K562 (cell line): Measurements from ENCODE around the gene NUDT5. TPM values are rescaled to one million over a fixed set of nuclear protein-coding genes. Genes with fewer than 3 reads are reported as not detected.

Source experiments
- CBX2 ChIP-seq: fragments of 200-600 bp; sonication (generic); IDR thresholded peaks from one replicate; pipeline ENCODE4 v1.6.1; 2012; ENCODE audit warnings: mild to moderate bottlenecking, low read length, inconsistent platforms; ENCODE audit not compliant: insufficient read depth, poor library complexity, severe bottlenecking
- CREB3 ChIP-seq: fragments of 450-650 bp; conservative IDR thresholded peaks from 2 replicates; pipeline ENCODE4 v1.6.1; 2016; ENCODE audit warnings: missing genetic modification characterization, low read depth, mild to moderate bottlenecking, missing compliant biosample characterization, moderate library complexity
- CREM ChIP-seq: IDR thresholded peaks from 2 replicates; pipeline ENCODE4 v1.6.1; 2014; ENCODE audit warnings: antibody characterized with exemption, low read depth
- CTBP1 ChIP-seq: fragments of 450-650 bp; IDR thresholded peaks from 2 replicates; pipeline ENCODE4 v1.6.1; 2016; ENCODE audit warnings: borderline replicate concordance
- E2F5 ChIP-seq: sonication (generic); formaldehyde crosslinking; IDR thresholded peaks from 2 replicates; pipeline ENCODE4 v1.8.0; 2022; ENCODE audit warnings: mild to moderate bottlenecking, missing genetic modification reagents
- FOXK1 ChIP-seq: sonication (generic); formaldehyde crosslinking; IDR thresholded peaks from 2 replicates; pipeline ENCODE4 v1.8.0; 2022; ENCODE audit warnings: missing genetic modification reagents, mild to moderate bottlenecking, borderline replicate concordance
- FOXM1 ChIP-seq, 2 experiments: fragments of 450-650 bp in 1 of 2; sonication (generic) in 1 of 2; formaldehyde crosslinking in 1 of 2; IDR thresholded peaks; 2 replicates each; pipeline versions ENCODE4 v1.6.1 to v1.9.0; 2017 to 2022; ENCODE audit warnings: low read depth in 2 of 2, mild to moderate bottlenecking in 2 of 2, missing genetic modification reagents in 1 of 2, moderate library complexity in 1 of 2
- GATAD2B ChIP-seq: fragments of 450-650 bp; IDR thresholded peaks from 2 replicates; pipeline ENCODE4 v1.6.1; 2017; ENCODE audit warnings: mild to moderate bottlenecking, borderline replicate concordance
- HES1 ChIP-seq: fragments of 450-650 bp; IDR thresholded peaks from 2 replicates; pipeline ENCODE4 v1.6.1; 2016; ENCODE audit warnings: low read depth, mild to moderate bottlenecking, moderate library complexity
- HNRNPH1 ChIP-seq: fragments of 200-400 bp; formaldehyde crosslinking; optimal IDR thresholded peaks from 2 replicates; pipeline ENCODE3; 2017; ENCODE audit warnings: low read depth, mild to moderate bottlenecking, low read length, moderate library complexity
- HNRNPK ChIP-seq: fragments of 200-400 bp; formaldehyde crosslinking; IDR thresholded peaks from one replicate; pipeline ENCODE4 v1.6.1; 2018; ENCODE audit warnings: mild to moderate bottlenecking, low read depth, low read length; ENCODE audit not compliant: poor library complexity, severe bottlenecking
- KDM5B ChIP-seq: fragments of 200-600 bp; sonication (generic); IDR thresholded peaks from 2 replicates; pipeline ENCODE4 v1.6.1; 2012; ENCODE audit warnings: low read depth, mild to moderate bottlenecking, moderate library complexity, low read length, control low read depth, inconsistent platforms; ENCODE audit not compliant: insufficient replicate concordance
- MAFK ChIP-seq: IDR thresholded peaks from 2 replicates; pipeline ENCODE4 v1.6.1; 2011; ENCODE audit warnings: low read length, improper control_type of control experiment
- MECOM ChIP-seq: fragments of 250-450 bp; sonication (Bioruptor Pico); IDR thresholded peaks from 2 replicates; pipeline ENCODE4 v1.8.0; 2022; ENCODE audit warnings: inconsistent platforms
- NFE2 ChIP-seq: IDR thresholded peaks from 2 replicates; pipeline ENCODE4 v1.6.1; 2014; ENCODE audit warnings: antibody characterized with exemption, low read depth
- RCOR1 ChIP-seq, 2 experiments: IDR thresholded peaks; 2 replicates each; pipeline ENCODE4 v1.6.1; 2012; ENCODE audit warnings: low read depth in 2 of 2, low read length in 2 of 2, borderline replicate concordance in 1 of 2, improper control_type of control experiment in 1 of 2
- SNIP1 ChIP-seq: fragments of 450-650 bp; IDR thresholded peaks from 2 replicates; pipeline ENCODE4 v1.7.1; 2017; ENCODE audit warnings: low read depth, mild to moderate bottlenecking
- TFAP4 ChIP-seq: sonication (generic); formaldehyde crosslinking; IDR thresholded peaks from 2 replicates; pipeline ENCODE4 v1.8.0; 2022; ENCODE audit warnings: missing genetic modification reagents, mild to moderate bottlenecking, moderate library complexity, borderline replicate concordance
- ZNF445 ChIP-seq: fragments of 250-450 bp; sonication (Bioruptor Pico); IDR thresholded peaks from 2 replicates; pipeline ENCODE4 v1.4.0; 2020; ENCODE audit warnings: low read depth, mild to moderate bottlenecking, moderate library complexity
- polyA plus RNA-seq, 8 experiments: library from polyadenylated mRNA; depleted of rRNA in 4 of 8; stranded (reverse) in 5 of 8; unstranded in 3 of 8; fragments of >200 nt; fragmentation: Nextera tagmentation in 2 of 8; fragmentation: Illumina TruSeq in 1 of 8; extraction: Ambion mirVana in 2 of 8; extraction: Trizol in 1 of 8; gene quantifications; 2 replicates each; pipeline versions ENCODE4 v1.2.1 to v1.2.3, GENCODE V29; 2011 to 2014; ENCODE audit warnings: inconsistent platforms in 1 of 8, missing spikeins in 1 of 8
- total RNA-seq, 7 experiments: library from RNA; depleted of rRNA in 6 of 7; stranded (reverse); fragments of >200 nt in 6 of 7; fragmentation: Illumina TruSeq in 2 of 7; extraction: Trizol in 2 of 7; gene quantifications; 2 replicates each; pipeline versions ENCODE4 v1.2.1 to v1.2.3, GENCODE V29; 2011 to 2021; ENCODE audit warnings: low replicate concordance in 1 of 7
- TF ChIP-seq, protein P1 (sequence below): sonication (generic); formaldehyde crosslinking; IDR thresholded peaks from 2 replicates; pipeline ENCODE4 v1.9.0; 2022; ENCODE audit warnings: mild to moderate bottlenecking, missing genetic modification reagents
- TF ChIP-seq, protein P2 (sequence below): fragments of 450-650 bp; IDR thresholded peaks from 2 replicates; pipeline ENCODE4 v1.6.1; 2016; ENCODE audit warnings: antibody characterized with exemption

Gene NUDT5
- total and polyA plus RNA-seq, 9 of the 15 experiments (the other 6 are each of a cell fraction or from before 2014, with no cell fraction given) = 87.7 to 422 (median 186) TPM

DNA sequence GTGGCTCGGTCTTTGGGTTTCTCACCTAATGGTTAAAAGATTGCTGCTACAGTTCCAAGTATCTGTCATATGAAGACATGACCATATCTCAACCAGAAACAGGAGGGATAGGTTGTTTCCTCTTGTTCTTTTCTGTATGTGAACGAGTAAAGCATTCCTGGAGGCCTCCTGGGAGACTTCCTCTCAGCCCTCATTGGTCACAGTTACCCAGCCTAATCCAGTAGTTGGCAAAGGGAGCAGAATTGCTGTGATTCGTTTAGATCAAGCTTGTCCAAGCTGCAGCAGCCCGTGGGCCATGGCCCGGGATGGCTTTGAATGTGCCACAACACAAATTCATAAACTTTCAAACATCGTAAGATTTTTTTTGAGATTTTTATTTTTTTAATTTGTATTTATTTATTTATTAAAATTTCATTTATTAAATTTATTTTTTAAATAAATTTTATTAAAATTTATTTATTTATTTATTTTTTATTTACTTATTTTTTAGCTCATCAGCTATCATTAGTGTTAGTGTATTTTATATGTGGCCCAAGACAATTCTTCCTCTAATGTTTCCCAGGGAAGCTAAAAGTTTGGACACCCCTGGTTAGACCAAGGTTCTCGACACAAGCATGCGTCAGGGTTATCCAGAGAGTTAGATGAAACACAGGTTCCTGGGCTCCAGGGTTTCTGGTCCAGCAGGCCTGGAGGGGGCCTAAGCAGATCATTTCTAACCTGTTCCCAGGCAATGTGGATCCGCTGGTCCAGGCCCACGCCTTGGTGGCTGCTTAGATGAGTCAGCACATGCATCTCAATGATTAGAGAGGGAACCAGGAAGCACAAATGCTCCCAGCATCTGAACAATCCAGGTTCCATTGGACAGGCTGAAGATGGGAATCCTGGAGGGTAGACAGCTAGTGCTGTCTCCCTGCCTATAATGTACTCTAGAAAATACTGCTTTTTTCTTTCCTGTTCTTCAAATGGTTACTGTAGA lies 25.9 kb upstream of the NUDT5 start (continued):
- TF ChIP-seq TFAP4 (0 out of 2 replicates have a peak, but pooled peaks have one; percentile 12), GATAD2B (no peak), FOXK1 (CRISPR knock-in tag) (no peak), MECOM (CRISPR knock-in tag) (no peak), SNIP1 (no peak), ZNF445 (CRISPR knock-in tag) (no peak), MAFK (peak; percentile 86), HNRNPK (no peak), RCOR1 (IDR thresholded peaks at IDR 0.05; ENCODE audit: borderline replicate concordance in 1 of 2, low read depth in 2 of 2, low read length in 2 of 2) (peak in 1 of 2 experiments; percentile 90; a peak in 2 of 4 replicates), HES1 (no peak), HNRNPH1 (no peak), FOXM1 (IDR thresholded peaks at IDR 0.05; ENCODE audit: low read depth) (no peak), FOXM1 (CRISPR knock-in tag; IDR thresholded peaks at IDR 0.05; ENCODE audit: low read depth) (no peak), CTBP1 (peak; percentile 96), NFE2 (peak; percentile 97), CBX2 (no peak), CREB3 (no peak), KDM5B (no peak), CREM (peak; percentile 24; the same call in 1 of the 2 replicates), E2F5 (no peak)
- TF ChIP-seq, protein P1, sequence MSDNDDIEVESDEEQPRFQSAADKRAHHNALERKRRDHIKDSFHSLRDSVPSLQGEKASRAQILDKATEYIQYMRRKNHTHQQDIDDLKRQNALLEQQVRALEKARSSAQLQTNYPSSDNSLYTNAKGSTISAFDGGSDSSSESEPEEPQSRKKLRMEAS (CRISPR knock-in tag) = peak; percentile 32; the same call in 1 of the 2 replicates
- TF ChIP-seq, protein P2, sequence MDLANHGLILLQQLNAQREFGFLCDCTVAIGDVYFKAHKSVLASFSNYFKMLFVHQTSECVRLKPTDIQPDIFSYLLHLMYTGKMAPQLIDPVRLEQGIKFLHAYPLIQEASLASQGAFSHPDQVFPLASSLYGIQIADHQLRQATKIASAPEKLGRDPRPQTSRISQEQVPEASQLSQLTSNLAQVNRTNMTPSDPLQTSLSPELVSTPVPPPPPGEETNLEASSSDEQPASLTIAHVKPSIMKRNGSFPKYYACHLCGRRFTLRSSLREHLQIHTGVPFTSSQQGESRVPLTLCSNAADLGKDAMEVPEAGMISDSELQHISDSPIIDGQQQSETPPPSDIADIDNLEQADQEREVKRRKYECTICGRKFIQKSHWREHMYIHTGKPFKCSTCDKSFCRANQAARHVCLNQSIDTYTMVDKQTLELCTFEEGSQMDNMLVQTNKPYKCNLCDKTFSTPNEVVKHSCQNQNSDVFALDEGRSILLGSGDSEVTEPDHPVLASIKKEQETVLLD = no peak
